WTC11 (cell line): Measurements from ENCODE around the gene UFSP2. TPM values are rescaled to one million over a fixed set of nuclear protein-coding genes. Genes with fewer than 3 reads are reported as not detected.

ENCODE experiments used
- ATAC-seq: fragments of 200-7000 bp; cut with Tn5 transposase; 2 replicates; pipeline ENCODE4 v1.10.0; 2021; ENCODE audit warnings: mild to moderate bottlenecking, moderate library complexity
- CTCF ChIA-PET: fragments of 300-600 bp; sonication (Branson Sonifier 250); formaldehyde crosslinking; loops from one replicate; lab custom pipeline; 2021; ENCODE audit warnings: antibody characterized with exemption; lab: Charles Lee
- POLR2A ChIA-PET: fragments of 350-600 bp; sonication (Branson Sonifier 250); formaldehyde crosslinking; loops from one replicate; lab custom pipeline; 2021; ENCODE audit warnings: antibody characterized with exemption; lab: Charles Lee
- DNase-seq: peaks from one replicate; pipeline ENCODE4 v3.0.0; 2021; ENCODE audit warnings: low spot score
- H3K27ac Mint-ChIP-seq: 2 replicates; pipeline ENCODE4 v1.8.0; 2021; ENCODE audit warnings: mixed read lengths
- H3K27me3 Mint-ChIP-seq: 2 replicates; pipeline ENCODE4 v1.8.0; 2021; ENCODE audit warnings: low read depth, mild to moderate bottlenecking, moderate library complexity, mixed read lengths
- H3K36me3 Mint-ChIP-seq: 2 replicates; pipeline ENCODE4 v1.8.0; 2021; ENCODE audit warnings: mixed read lengths
- H3K4me1 Mint-ChIP-seq: 2 replicates; pipeline ENCODE4 v1.8.0; 2022; ENCODE audit warnings: mixed read lengths
- H3K4me3 Mint-ChIP-seq: 2 replicates; pipeline ENCODE4 v1.8.0; 2021; ENCODE audit warnings: mild to moderate bottlenecking, moderate library complexity, mixed read lengths
- H3K9me3 Mint-ChIP-seq: 2 replicates; pipeline ENCODE4 v1.8.0; 2021; ENCODE audit warnings: mixed read lengths
- AR ChIP-seq: fragments of 250-450 bp; sonication (Bioruptor Pico); IDR thresholded peaks from 2 replicates; pipeline ENCODE4 v1.9.0; 2021; ENCODE audit warnings: mild to moderate bottlenecking
- ATF2 ChIP-seq: sonication (generic); formaldehyde crosslinking; IDR thresholded peaks from 2 replicates; pipeline ENCODE4 v1.8.1; 2022; ENCODE audit warnings: low read depth, missing genetic modification reagents, borderline replicate concordance
- CTCF ChIP-seq: fragments of 200-600 bp; IDR thresholded peaks from 2 replicates; pipeline ENCODE4 v1.8.0; 2022; ENCODE audit warnings: antibody characterized with exemption
- EMX1 ChIP-seq: fragments of 250-450 bp; sonication (Bioruptor Pico); IDR thresholded peaks from 2 replicates; pipeline ENCODE4 v1.8.0; 2021; ENCODE audit warnings: mild to moderate bottlenecking
- GRHL2 ChIP-seq: fragments of 250-450 bp; sonication (Bioruptor Pico); IDR thresholded peaks from 2 replicates; pipeline ENCODE4 v1.8.0; 2022; ENCODE audit warnings: mild to moderate bottlenecking, moderate library complexity; ENCODE audit not compliant: insufficient replicate concordance, severe bottlenecking
- GTF2I ChIP-seq: fragments of 250-450 bp; sonication (Bioruptor Pico); conservative IDR thresholded peaks from 2 replicates; pipeline ENCODE4 v1.4.0; 2021; ENCODE audit warnings: mild to moderate bottlenecking
- HMGA2 ChIP-seq: fragments of 250-450 bp; sonication (Bioruptor Pico); IDR thresholded peaks from 2 replicates; pipeline ENCODE4 v1.4.0; 2021; ENCODE audit warnings: mild to moderate bottlenecking, moderate library complexity
- JUN ChIP-seq: sonication (generic); formaldehyde crosslinking; IDR thresholded peaks from 2 replicates; pipeline ENCODE4 v1.8.0; 2023; ENCODE audit warnings: mild to moderate bottlenecking, missing genetic modification reagents
- KAT7 ChIP-seq: sonication (generic); formaldehyde crosslinking; IDR thresholded peaks from 2 replicates; pipeline ENCODE4 v1.8.1; 2023; ENCODE audit warnings: missing genetic modification reagents, mild to moderate bottlenecking, borderline replicate concordance
- SMAD4 ChIP-seq: sonication (generic); formaldehyde crosslinking; IDR thresholded peaks from 2 replicates; pipeline ENCODE4 v1.8.0; 2022; ENCODE audit warnings: mild to moderate bottlenecking, missing genetic modification reagents
- SOX15 ChIP-seq: fragments of 250-450 bp; sonication (Bioruptor Pico); IDR thresholded peaks from 2 replicates; pipeline ENCODE4 v1.9.0; 2021; ENCODE audit warnings: mild to moderate bottlenecking
- STAT6 ChIP-seq: sonication (generic); formaldehyde crosslinking; conservative IDR thresholded peaks from 2 replicates; pipeline ENCODE4 v1.8.1; 2023; ENCODE audit warnings: mild to moderate bottlenecking, low read depth, missing genetic modification reagents, moderate library complexity
- TCF7 ChIP-seq: sonication (generic); formaldehyde crosslinking; IDR thresholded peaks from 2 replicates; pipeline ENCODE4 v1.8.0; 2022; ENCODE audit warnings: mild to moderate bottlenecking, low read depth, missing genetic modification reagents, moderate library complexity
- TEAD4 ChIP-seq: sonication (generic); formaldehyde crosslinking; IDR thresholded peaks from 2 replicates; pipeline ENCODE4 v1.8.0; 2022; ENCODE audit warnings: mild to moderate bottlenecking, missing genetic modification reagents
- ZBTB21 ChIP-seq: sonication (generic); formaldehyde crosslinking; IDR thresholded peaks from 2 replicates; pipeline ENCODE4 v1.8.1; 2023; ENCODE audit warnings: mild to moderate bottlenecking, missing genetic modification reagents, borderline replicate concordance
- ZNF138 ChIP-seq: sonication (generic); formaldehyde crosslinking; conservative IDR thresholded peaks from 2 replicates; pipeline ENCODE4 v1.8.1; 2022; ENCODE audit warnings: mild to moderate bottlenecking, moderate library complexity, missing genetic modification reagents
- ZNF219 ChIP-seq: sonication (generic); formaldehyde crosslinking; IDR thresholded peaks from 2 replicates; pipeline ENCODE4 v1.8.0; 2023; ENCODE audit warnings: missing genetic modification reagents, mild to moderate bottlenecking, borderline replicate concordance
- ZNF512 ChIP-seq: sonication (generic); formaldehyde crosslinking; IDR thresholded peaks from 2 replicates; pipeline ENCODE4 v1.8.1; 2022; ENCODE audit warnings: missing genetic modification reagents, borderline replicate concordance
- total RNA-seq: library from RNA; stranded (reverse); gene quantifications from 3 replicates; pipeline ENCODE4 v1.2.3, GENCODE V29; 2021
- TF ChIP-seq, protein P1 (sequence below): sonication (generic); formaldehyde crosslinking; IDR thresholded peaks from 2 replicates; pipeline ENCODE4 v1.8.0; 2022; ENCODE audit warnings: mild to moderate bottlenecking, missing genetic modification reagents
- TF ChIP-seq, protein P2 (sequence below): sonication (generic); formaldehyde crosslinking; IDR thresholded peaks from 2 replicates; pipeline ENCODE4 v1.8.0; 2022; ENCODE audit warnings: missing genetic modification reagents

Gene UFSP2
- total RNA-seq, 1 experiment from 2014 or later = 30.8 TPM

DNA sequence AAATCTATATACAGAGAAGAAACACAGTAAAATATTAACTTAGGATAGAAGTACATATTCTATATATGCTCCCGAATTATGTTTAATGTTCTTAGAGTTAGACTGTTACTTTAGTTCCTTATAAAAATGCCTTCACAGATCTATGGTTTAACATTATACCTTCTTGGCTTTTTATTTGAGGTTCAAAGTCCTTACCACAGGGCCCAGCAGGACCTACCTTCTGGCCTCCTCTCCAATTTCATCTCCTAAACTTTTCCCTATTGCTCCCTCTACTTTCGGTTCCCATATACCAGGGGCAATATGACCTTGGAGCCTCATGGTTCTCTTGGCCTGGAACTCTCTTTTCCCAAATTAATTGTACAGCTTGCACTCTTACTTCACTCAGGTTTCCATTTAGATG, 17.3 kb downstream of the UFSP2 start:
- H3K9me3 Mint-ChIP-seq = peaks cover 7% of the 10 kb centered on the region
- no peaks in the 10 kb centered on the region for H3K4me1 Mint-ChIP-seq
- DNase-seq (no peak), ATAC-seq (no peak)
- H3K36me3 Mint-ChIP-seq = peaks cover 25% of the 10 kb centered on the region
- POLR2A ChIA-PET = no interaction called here
- H3K27ac Mint-ChIP-seq = no peak overlapping the region
- TF ChIP-seq ZNF219 (CRISPR knock-in tag) (no peak), ATF2 (CRISPR knock-in tag) (no peak), GTF2I (CRISPR knock-in tag) (no peak), AR (CRISPR knock-in tag) (no peak), JUN (no peak), SMAD4 (no peak), ZNF512 (CRISPR knock-in tag) (no peak), STAT6 (CRISPR knock-in tag) (no peak), ZNF138 (no peak), SOX15 (CRISPR knock-in tag) (no peak), GRHL2 (CRISPR knock-in tag) (no peak), EMX1 (no peak), CTCF (no peak), TEAD4 (no peak), TCF7 (no peak), ZBTB21 (CRISPR knock-in tag) (no peak), KAT7 (CRISPR knock-in tag) (no peak), HMGA2 (no peak)
- TF ChIP-seq, protein P1, sequence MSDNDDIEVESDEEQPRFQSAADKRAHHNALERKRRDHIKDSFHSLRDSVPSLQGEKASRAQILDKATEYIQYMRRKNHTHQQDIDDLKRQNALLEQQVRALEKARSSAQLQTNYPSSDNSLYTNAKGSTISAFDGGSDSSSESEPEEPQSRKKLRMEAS (CRISPR knock-in tag) = no peak
- TF ChIP-seq, protein P2, sequence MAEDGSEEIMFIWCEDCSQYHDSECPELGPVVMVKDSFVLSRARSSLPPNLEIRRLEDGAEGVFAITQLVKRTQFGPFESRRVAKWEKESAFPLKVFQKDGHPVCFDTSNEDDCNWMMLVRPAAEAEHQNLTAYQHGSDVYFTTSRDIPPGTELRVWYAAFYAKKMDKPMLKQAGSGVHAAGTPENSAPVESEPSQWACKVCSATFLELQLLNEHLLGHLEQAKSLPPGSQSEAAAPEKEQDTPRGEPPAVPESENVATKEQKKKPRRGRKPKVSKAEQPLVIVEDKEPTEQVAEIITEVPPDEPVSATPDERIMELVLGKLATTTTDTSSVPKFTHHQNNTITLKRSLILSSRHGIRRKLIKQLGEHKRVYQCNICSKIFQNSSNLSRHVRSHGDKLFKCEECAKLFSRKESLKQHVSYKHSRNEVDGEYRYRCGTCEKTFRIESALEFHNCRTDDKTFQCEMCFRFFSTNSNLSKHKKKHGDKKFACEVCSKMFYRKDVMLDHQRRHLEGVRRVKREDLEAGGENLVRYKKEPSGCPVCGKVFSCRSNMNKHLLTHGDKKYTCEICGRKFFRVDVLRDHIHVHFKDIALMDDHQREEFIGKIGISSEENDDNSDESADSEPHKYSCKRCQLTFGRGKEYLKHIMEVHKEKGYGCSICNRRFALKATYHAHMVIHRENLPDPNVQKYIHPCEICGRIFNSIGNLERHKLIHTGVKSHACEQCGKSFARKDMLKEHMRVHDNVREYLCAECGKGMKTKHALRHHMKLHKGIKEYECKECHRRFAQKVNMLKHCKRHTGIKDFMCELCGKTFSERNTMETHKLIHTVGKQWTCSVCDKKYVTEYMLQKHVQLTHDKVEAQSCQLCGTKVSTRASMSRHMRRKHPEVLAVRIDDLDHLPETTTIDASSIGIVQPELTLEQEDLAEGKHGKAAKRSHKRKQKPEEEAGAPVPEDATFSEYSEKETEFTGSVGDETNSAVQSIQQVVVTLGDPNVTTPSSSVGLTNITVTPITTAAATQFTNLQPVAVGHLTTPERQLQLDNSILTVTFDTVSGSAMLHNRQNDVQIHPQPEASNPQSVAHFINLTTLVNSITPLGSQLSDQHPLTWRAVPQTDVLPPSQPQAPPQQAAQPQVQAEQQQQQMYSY (CRISPR knock-in tag) = no peak
- TF ChIP-seq, all 79 proteins: peak for 0
- Mint-ChIP-seq H3K4me3 (no peak overlapping the region), H3K27me3 (no peaks in the 10 kb centered on the region; the same call in 1 of the 2 replicates)
- CTCF ChIA-PET = no interaction called here
